T-helper 1 cell treated with Interleukin-12 subunit alpha and Interleukin-12 subunit beta and Interleukin-4 antibody, amounts not matched to agents 30 μg/mL and 1 μg/mL, for 36 hours (primary cell): ENCODE measurements around the gene PCNX3.

ENCODE experiments used
- H3K27ac Mint-ChIP-seq: one replicate; pipeline ENCODE4 v1.8.0; 2021; ENCODE audit warnings: mild to moderate bottlenecking, mixed read lengths
- H3K27me3 Mint-ChIP-seq: one replicate; pipeline ENCODE4 v1.8.0; 2021; ENCODE audit warnings: low read depth, mixed read lengths
- H3K36me3 Mint-ChIP-seq: one replicate; pipeline ENCODE4 v1.8.0; 2021; ENCODE audit warnings: low read depth, mixed read lengths
- H3K4me1 Mint-ChIP-seq: one replicate; pipeline ENCODE4 v1.8.0; 2021; ENCODE audit warnings: low read depth, mixed read lengths
- H3K4me3 Mint-ChIP-seq: one replicate; pipeline ENCODE4 v1.8.0; 2021; ENCODE audit warnings: mild to moderate bottlenecking, moderate library complexity, mixed read lengths
- H3K9me3 Mint-ChIP-seq: one replicate; pipeline ENCODE4 v1.8.0; 2021; ENCODE audit warnings: mixed read lengths

PCNX3 gene

DNA sequence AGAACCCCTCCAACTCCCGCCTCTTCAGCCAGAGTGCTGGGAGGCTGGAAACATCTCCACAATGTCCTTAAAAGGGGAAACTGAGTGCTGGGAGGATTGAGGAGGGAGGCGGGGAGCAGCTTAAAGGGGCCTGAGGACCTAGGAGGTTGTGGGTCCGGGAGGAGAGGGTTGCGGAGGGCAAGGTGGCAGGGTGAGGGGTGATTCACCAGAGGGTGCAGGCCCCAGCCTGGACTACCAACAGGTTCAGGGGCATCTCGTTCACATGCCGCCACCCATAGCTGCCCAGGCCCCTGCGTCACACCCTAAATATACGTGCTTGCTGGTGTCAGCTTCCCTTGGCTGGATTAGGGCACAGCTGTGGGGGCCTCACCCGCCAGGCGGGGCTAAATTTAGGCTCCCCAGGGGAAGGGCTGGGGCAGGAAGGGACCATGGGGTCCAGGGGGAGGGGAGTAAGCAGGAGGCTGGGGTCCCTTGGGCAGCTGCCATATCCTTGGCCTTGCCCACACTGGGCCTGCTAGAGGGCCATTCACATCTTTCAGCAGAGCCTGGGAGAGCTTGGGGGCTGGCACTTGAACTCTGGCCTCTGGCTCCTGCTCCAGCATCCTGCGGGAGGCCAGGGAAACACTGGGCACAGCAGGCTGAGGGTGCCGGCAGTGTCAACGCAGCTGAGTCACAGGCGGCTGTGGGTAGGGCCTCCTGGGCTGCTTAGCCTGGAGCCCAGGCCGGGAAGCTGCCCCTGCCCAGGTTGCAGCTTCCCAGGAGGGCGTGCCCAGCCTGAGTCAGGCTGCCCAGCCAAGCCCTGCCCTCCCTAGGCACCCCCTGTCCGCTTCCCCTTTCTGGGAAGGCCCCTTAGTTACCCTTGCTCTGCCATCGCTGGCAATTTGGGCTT, 38.5 kb upstream of the PCNX3 start:
- H3K27ac Mint-ChIP-seq = peak overlapping the region; percentile 83
- peaks cover 34% of the 10 kb centered on the region for H3K4me1 Mint-ChIP-seq
- no peaks in the 10 kb centered on the region for H3K9me3 Mint-ChIP-seq
- no peaks in the 10 kb centered on the region for H3K27me3 Mint-ChIP-seq
- H3K36me3 Mint-ChIP-seq = peaks cover 33% of the 10 kb centered on the region
- peak overlapping the region; percentile 87 for H3K4me3 Mint-ChIP-seq

DNA sequence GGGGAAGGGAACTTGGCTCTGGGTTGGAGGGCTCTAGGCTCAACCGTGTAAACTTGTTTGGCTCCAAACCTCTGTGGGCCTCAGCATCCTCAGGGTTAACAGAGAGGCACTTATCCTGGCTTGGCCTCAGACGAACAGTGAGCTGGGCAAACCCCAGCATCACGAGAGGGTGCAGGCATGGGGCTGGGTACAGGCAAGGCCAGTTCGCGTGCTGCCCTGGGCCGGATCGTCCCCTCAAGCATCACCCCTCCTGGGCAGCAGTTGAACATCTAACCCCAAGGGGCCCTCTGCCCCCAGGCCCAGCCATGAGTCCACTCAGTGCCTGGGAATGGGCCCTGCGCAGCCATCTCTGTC, 37.8 kb upstream of the PCNX3 start:
- Mint-ChIP-seq H3K27me3 (no peaks in the 10 kb centered on the region), H3K36me3 (peaks cover 33% of the 10 kb centered on the region), H3K4me1 (peaks cover 36% of the 10 kb centered on the region), H3K9me3 (no peaks in the 10 kb centered on the region), H3K27ac (peak overlapping the region; percentile 83), H3K4me3 (peak overlapping the region; percentile 77)

GRCh38 chr11:65578134-65578533, 37.4 kb upstream of the PCNX3 start:
- Mint-ChIP-seq H3K4me1 (peaks cover 34% of the 10 kb centered on the region), H3K27ac (peak overlapping the region; percentile 83), H3K27me3 (no peaks in the 10 kb centered on the region), H3K4me3 (peak overlapping the region; percentile 77), H3K9me3 (no peaks in the 10 kb centered on the region), H3K36me3 (peaks cover 34% of the 10 kb centered on the region)

- Mint-ChIP-seq H3K4me1 (peaks cover 36% of the 10 kb centered on the region), H3K4me3 (peak overlapping the region; percentile 77), H3K27ac (peak overlapping the region; percentile 83), H3K9me3 (no peaks in the 10 kb centered on the region), H3K36me3 (peaks cover 30% of the 10 kb centered on the region), H3K27me3 (no peaks in the 10 kb centered on the region)
These were observed 36.9 kb upstream of the PCNX3 start for GRCh38 chr11:65578667-65579066.

- Mint-ChIP-seq H3K36me3 (peaks cover 32% of the 10 kb centered on the region), H3K4me1 (peaks cover 37% of the 10 kb centered on the region), H3K27ac (peak overlapping the region; percentile 15)
These were observed 36.3 kb upstream of the PCNX3 start for GRCh38 chr11:65579291-65579690.

GRCh38 chr11:65580031-65580692, 35.4 kb upstream of the PCNX3 start:
- no peak overlapping the region for H3K27ac Mint-ChIP-seq
- no peak overlapping the region for H3K4me3 Mint-ChIP-seq
- H3K4me1 Mint-ChIP-seq = peaks cover 33% of the 10 kb centered on the region
- no peaks in the 10 kb centered on the region for H3K9me3 Mint-ChIP-seq
- peaks cover 35% of the 10 kb centered on the region for H3K36me3 Mint-ChIP-seq
- H3K27me3 Mint-ChIP-seq = no peaks in the 10 kb centered on the region

More at GRCh38 chr11:65579291-65579690, 36.3 kb upstream of the PCNX3 start:
- H3K4me3 Mint-ChIP-seq = peak overlapping the region; percentile 14
- H3K27me3 Mint-ChIP-seq = no peaks in the 10 kb centered on the region
- no peaks in the 10 kb centered on the region for H3K9me3 Mint-ChIP-seq

DNA sequence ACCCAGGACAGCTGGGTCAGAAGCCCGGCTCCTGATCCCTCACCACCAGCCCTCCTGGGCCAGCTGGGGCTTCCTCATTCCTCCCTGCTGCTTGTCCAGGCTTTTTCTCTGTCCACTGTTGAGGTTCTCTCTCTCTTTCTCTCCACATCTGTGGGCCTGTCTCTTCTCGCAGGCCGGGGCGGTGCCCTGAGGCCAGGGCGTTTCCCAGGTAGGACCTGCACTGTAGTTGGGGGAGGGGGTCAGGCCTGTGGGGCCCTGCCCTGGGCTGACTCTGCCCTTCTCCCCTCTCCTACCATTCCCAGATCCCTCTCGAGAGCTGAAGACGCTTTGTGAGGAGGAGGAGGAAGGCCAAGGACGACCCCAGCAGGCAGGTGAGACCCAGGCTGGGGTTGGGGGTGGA, 34.8 kb upstream of the PCNX3 start:
- H3K27ac Mint-ChIP-seq = peak overlapping the region; percentile 41
- H3K27me3 Mint-ChIP-seq = no peaks in the 10 kb centered on the region
- H3K36me3 Mint-ChIP-seq = peaks cover 35% of the 10 kb centered on the region
- peaks cover 29% of the 10 kb centered on the region for H3K4me1 Mint-ChIP-seq
- no peaks in the 10 kb centered on the region for H3K9me3 Mint-ChIP-seq
- H3K4me3 Mint-ChIP-seq = no peak overlapping the region

- Mint-ChIP-seq H3K27ac (peak overlapping the region; percentile 73), H3K36me3 (peaks cover 42% of the 10 kb centered on the region), H3K27me3 (no peaks in the 10 kb centered on the region)
These were observed 33.6 kb upstream of the PCNX3 start for GRCh38 chr11:65581928-65582327.

DNA sequence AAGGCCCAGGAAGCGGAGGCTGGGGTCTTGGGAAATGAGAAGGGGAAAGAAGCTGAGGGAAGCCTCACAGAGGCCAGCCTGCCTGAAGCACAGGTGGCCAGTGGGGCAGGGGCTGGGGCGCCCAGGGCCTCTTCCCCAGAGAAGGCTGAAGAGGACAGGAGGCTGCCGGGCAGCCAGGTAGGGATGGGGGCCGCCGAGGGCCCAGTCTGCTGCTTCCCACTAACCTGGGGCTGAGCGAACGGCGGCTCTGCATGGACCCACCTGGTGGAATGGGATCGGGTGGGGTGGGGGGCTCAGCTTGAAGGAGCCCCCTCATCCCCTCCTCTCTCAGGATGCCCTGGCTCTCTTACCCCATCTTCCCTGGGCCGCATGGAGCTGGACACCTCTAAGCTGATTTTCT, 32.0 kb upstream of the PCNX3 start:
- H3K36me3 Mint-ChIP-seq = peaks cover 42% of the 10 kb centered on the region
- H3K27ac Mint-ChIP-seq = peak overlapping the region; percentile 44
- no peaks in the 10 kb centered on the region for H3K9me3 Mint-ChIP-seq
- peaks cover 40% of the 10 kb centered on the region for H3K4me1 Mint-ChIP-seq
- no peaks in the 10 kb centered on the region for H3K27me3 Mint-ChIP-seq
- H3K4me3 Mint-ChIP-seq = no peak overlapping the region

More at GRCh38 chr11:65581928-65582327, 33.6 kb upstream of the PCNX3 start:
- Mint-ChIP-seq H3K4me3 (no peak overlapping the region), H3K4me1 (peaks cover 33% of the 10 kb centered on the region), H3K9me3 (no peaks in the 10 kb centered on the region)

DNA sequence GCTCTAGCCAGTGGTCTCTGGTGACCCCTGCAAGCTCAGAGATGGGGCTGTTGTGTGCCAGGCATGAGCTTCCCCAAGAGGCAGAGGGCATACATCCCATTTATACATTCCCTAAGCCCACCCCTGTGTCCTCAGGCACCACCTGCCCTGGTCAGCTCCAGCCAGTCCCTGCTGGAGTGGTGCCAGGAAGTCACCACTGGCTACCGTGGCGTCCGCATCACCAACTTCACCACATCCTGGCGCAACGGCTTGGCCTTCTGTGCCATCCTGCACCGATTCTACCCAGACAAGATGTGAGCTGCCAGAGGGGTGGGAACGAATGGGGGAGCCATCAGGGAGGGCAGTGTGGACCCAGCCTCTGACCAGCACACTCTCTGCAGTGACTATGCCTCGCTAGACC, 31.5 kb upstream of the PCNX3 start:
- Mint-ChIP-seq H3K4me1 (peaks cover 43% of the 10 kb centered on the region), H3K4me3 (no peak overlapping the region), H3K27me3 (no peaks in the 10 kb centered on the region), H3K27ac (peak overlapping the region; percentile 49), H3K9me3 (no peaks in the 10 kb centered on the region), H3K36me3 (peaks cover 41% of the 10 kb centered on the region)

DNA sequence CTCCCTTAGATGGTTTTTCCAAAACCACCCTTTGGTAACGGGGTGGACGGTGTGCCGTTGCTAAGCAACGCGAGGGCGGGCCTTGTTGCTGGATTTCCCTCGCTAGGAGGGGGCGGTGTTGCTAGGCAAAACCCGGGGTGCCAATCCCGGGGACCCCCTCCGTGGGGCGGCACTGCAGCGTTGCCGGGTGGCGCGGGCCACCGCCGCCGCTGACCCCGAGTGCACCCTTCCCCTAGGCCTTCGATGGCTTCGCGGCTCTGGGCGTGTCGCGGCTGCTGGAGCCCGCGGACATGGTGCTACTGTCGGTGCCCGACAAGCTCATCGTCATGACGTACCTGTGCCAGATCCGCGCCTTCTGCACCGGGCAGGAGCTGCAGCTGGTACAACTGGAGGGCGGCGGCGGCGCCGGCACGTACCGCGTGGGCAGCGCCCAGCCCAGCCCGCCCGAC, 30.8 kb upstream of the PCNX3 start:
- Mint-ChIP-seq H3K27ac (no peak overlapping the region), H3K9me3 (no peaks in the 10 kb centered on the region), H3K27me3 (no peaks in the 10 kb centered on the region), H3K4me1 (peaks cover 46% of the 10 kb centered on the region), H3K36me3 (peaks cover 37% of the 10 kb centered on the region), H3K4me3 (no peak overlapping the region)

- peak overlapping the region; percentile 52 for H3K27ac Mint-ChIP-seq
- peaks cover 33% of the 10 kb centered on the region for H3K36me3 Mint-ChIP-seq
- no peaks in the 10 kb centered on the region for H3K27me3 Mint-ChIP-seq
- no peak overlapping the region for H3K4me3 Mint-ChIP-seq
- H3K4me1 Mint-ChIP-seq = peaks cover 47% of the 10 kb centered on the region
- no peaks in the 10 kb centered on the region for H3K9me3 Mint-ChIP-seq
These were observed 30.0 kb upstream of the PCNX3 start for GRCh38 chr11:65585396-65586246.

GRCh38 chr11:65586247-65586630, 29.3 kb upstream of the PCNX3 start:
- Mint-ChIP-seq H3K9me3 (no peaks in the 10 kb centered on the region), H3K4me3 (no peak overlapping the region), H3K27me3 (no peaks in the 10 kb centered on the region), H3K27ac (peak overlapping the region; percentile 52), H3K4me1 (peaks cover 47% of the 10 kb centered on the region), H3K36me3 (peaks cover 32% of the 10 kb centered on the region)

- Mint-ChIP-seq H3K27me3 (no peaks in the 10 kb centered on the region), H3K9me3 (no peaks in the 10 kb centered on the region), H3K4me1 (peaks cover 47% of the 10 kb centered on the region), H3K4me3 (no peak overlapping the region), H3K36me3 (peaks cover 30% of the 10 kb centered on the region), H3K27ac (peak overlapping the region; percentile 52)
These were observed 28.9 kb upstream of the PCNX3 start for GRCh38 chr11:65586676-65587075.
